Effector memory CD8-positive, alpha-beta T cell (primary cell): ENCODE data around the gene IPO4.

Source experiments
- ATAC-seq: fragments of 150-1000 bp; cut with Tn5 transposase; replicated peaks from 2 replicates; pipeline ENCODE4 v1.10.0; 2021; ENCODE audit warnings: mild to moderate bottlenecking, moderate library complexity
- DNase-seq, 3 experiments: peaks; one replicate each; pipeline ENCODE4 v3.0.0; 2021
- H3K27ac Mint-ChIP-seq, 2 donors: one replicate each; pipeline ENCODE4 v1.8.0; 2022; ENCODE audit warnings: mild to moderate bottlenecking in 2 of 2, mixed read lengths in 2 of 2, moderate library complexity in 2 of 2
- H3K27me3 Mint-ChIP-seq, 2 donors: one replicate each; pipeline ENCODE4 v1.8.0; 2022; ENCODE audit warnings: mixed read lengths in 2 of 2
- H3K36me3 Mint-ChIP-seq: one replicate; pipeline ENCODE4 v1.8.0; 2022; ENCODE audit warnings: mild to moderate bottlenecking, moderate library complexity, mixed read lengths; ENCODE audit not compliant: insufficient read depth
- H3K4me1 Mint-ChIP-seq, 2 donors: one replicate each; pipeline ENCODE4 v1.8.0; 2022; ENCODE audit warnings: low read depth in 2 of 2, mixed read lengths in 2 of 2
- H3K4me3 Mint-ChIP-seq, 2 donors: one replicate each; pipeline ENCODE4 v1.8.0; 2022; ENCODE audit warnings: mild to moderate bottlenecking in 2 of 2, mixed read lengths in 2 of 2, moderate library complexity in 2 of 2
- H3K9me3 Mint-ChIP-seq, 2 donors: one replicate each; pipeline ENCODE4 v1.8.0; 2022; ENCODE audit warnings: mixed read lengths in 2 of 2

Gene IPO4

DNA sequence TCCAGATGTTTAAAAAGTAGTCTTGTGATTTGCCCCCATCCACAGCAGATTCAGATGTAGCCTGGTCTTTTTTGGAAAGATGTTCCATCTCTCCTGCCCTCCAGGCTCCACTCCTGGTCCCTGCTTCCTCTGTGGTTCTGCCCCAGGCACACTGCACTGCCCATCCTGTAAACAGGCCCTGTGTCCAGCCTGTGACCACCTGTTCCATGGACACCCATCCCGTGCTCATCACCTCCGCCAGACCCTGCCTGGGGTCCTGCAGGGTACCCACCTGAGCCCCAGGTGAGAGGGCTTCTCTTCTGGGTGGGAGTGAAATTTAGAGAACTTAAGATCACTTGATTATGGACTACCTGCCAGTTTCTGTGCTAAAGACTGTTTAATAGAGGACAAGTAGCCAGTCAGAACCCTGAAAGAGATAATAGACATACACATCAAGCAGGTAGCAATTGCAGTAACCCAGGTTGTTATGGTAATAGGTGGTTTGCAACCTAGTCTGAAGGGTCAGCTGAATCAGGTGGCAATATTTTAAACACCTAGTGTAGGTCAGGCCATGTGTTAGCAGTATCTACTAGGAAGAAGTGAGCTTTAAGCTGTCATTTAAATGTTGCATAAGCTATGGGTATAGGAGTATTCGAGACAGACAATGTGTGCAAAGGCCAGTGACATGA, 39.2 kb downstream of the IPO4 start:
- H3K4me1 Mint-ChIP-seq: peaks cover 30 to 32% of the 10 kb centered on the region in 2 donors
- no peaks in the 10 kb centered on the region for H3K27me3 Mint-ChIP-seq
- peaks cover 53% of the 10 kb centered on the region for H3K36me3 Mint-ChIP-seq
- H3K9me3 Mint-ChIP-seq: no peaks in the 10 kb centered on the region
- peak overlapping the region in 1 of 2 donors; percentile 46 for H3K27ac Mint-ChIP-seq
- peak overlapping the region; percentile 97 to 98 for H3K4me3 Mint-ChIP-seq
- no peak for DNase-seq
- ATAC-seq: no peak

- peaks cover 44% of the 10 kb centered on the region for H3K36me3 Mint-ChIP-seq
- no peaks in the 10 kb centered on the region for H3K9me3 Mint-ChIP-seq
Observed at GRCh38 chr14:24147761-24148428, 40.7 kb downstream of the IPO4 start.

GRCh38 chr14:24146978-24147760, 41.4 kb downstream of the IPO4 start, which contains the start of gene RNF31:
Gene RNF31 (plus strand): TSS chr14:24147498. CDS start chr14:24147699, 201 bp downstream.
- DNase-seq: peak; percentile 94 to 97 (median 95)
- Mint-ChIP-seq H3K27ac (peak within 1 kb of the TSS; percentile 89 to 95), H3K36me3 (peaks cover 36% of the 10 kb centered on the region), H3K27me3 (no peaks in the 10 kb centered on the region), H3K4me3 (peak within 1 kb of the TSS; percentile 97 to 98), H3K4me1 (peaks cover 37 to 38% of the 10 kb centered on the region in 2 donors), H3K9me3 (no peaks in the 10 kb centered on the region)
- peak; percentile 86 for ATAC-seq

More at GRCh38 chr14:24147761-24148428, 40.7 kb downstream of the IPO4 start:
- Mint-ChIP-seq H3K27me3 (no peaks in the 10 kb centered on the region), H3K4me3 (peak overlapping the region; percentile 97 to 98), H3K4me1 (peaks cover 34 to 37% of the 10 kb centered on the region in 2 donors), H3K27ac (peak overlapping the region; percentile 87 to 95)
- ATAC-seq: no peak
- peak in 1 of 3 experiments; percentile 5 for DNase-seq

- peaks cover 35% of the 10 kb centered on the region for H3K36me3 Mint-ChIP-seq
- peak; percentile 55 for ATAC-seq
Observed at GRCh38 chr14:24146453-24146977, 42.1 kb downstream of the IPO4 start, which contains the start of gene PSME2. Gene PSME2 (minus strand): TSS chr14:24146610. CDS start chr14:24146581, 29 bp downstream.

GRCh38 chr14:24145690-24146452, 42.7 kb downstream of the IPO4 start:
- Mint-ChIP-seq H3K36me3 (peaks cover 32% of the 10 kb centered on the region), H3K4me1 (peaks cover 41 to 43% of the 10 kb centered on the region in 2 donors), H3K27ac (peak overlapping the region; percentile 89 to 95), H3K4me3 (peak overlapping the region; percentile 97 to 98), H3K9me3 (no peaks in the 10 kb centered on the region), H3K27me3 (no peaks in the 10 kb centered on the region)
- ATAC-seq: no peak
- DNase-seq: no peak

More at GRCh38 chr14:24146453-24146977, 42.1 kb downstream of the IPO4 start, which contains the start of gene PSME2:
- H3K4me3 Mint-ChIP-seq: peak within 1 kb of the TSS; percentile 97 to 98
- peak within 1 kb of the TSS; percentile 89 to 95 for H3K27ac Mint-ChIP-seq
- peaks cover 40 to 42% of the 10 kb centered on the region in 2 donors for H3K4me1 Mint-ChIP-seq
- DNase-seq: peak; percentile 79 to 84 (median 80)
- no peaks in the 10 kb centered on the region for H3K9me3 Mint-ChIP-seq
- no peaks in the 10 kb centered on the region for H3K27me3 Mint-ChIP-seq

DNA sequence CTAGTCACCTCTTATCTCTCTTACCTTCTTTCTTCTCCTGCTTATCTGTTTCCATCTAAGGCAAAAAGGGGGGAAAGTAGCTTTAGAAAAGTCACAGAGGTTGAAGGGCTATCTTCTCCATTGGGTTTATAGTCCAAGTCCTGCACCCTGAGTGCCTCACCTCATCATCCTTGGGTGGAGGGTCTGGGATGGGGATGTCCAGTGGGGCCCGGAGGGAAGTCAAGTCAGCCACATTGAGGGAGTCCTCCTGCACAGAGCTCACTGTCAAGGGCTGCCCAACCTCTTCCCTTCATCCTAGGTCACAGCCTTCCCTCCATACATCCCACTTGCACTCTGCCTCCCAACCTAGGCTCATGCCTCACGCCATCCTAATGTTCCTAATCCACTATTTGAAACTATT, 43.4 kb downstream of the IPO4 start:
- Mint-ChIP-seq H3K9me3 (no peaks in the 10 kb centered on the region), H3K4me1 (peaks cover 43 to 46% of the 10 kb centered on the region in 2 donors), H3K27me3 (no peaks in the 10 kb centered on the region), H3K4me3 (peak overlapping the region; percentile 97 to 98), H3K36me3 (peaks cover 32% of the 10 kb centered on the region), H3K27ac (peak overlapping the region in 1 of 2 donors; percentile 95)
- no peak for ATAC-seq
- DNase-seq: no peak

DNA sequence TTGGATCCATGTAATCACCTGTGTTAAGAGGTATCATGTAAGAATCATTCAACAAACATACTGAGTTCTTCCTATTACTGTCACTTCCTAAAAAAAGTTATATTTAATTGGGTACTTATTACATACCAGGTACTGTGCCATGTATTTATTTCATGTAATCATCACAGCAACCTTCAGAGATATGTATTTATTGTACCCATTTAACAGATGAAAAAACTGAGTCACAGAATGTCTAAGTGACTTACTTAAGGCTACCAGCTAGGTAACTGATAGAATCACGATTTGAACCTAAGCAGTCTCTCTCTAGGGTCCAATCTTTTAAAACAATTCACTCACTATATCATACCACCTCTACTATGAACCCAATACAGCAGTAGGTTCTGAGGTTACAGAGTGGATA, 44.2 kb downstream of the IPO4 start:
- H3K27me3 Mint-ChIP-seq: no peaks in the 10 kb centered on the region
- no peak for ATAC-seq
- H3K27ac Mint-ChIP-seq: peak overlapping the region in 1 of 2 donors; percentile 46
- no peak for DNase-seq
- H3K9me3 Mint-ChIP-seq: no peaks in the 10 kb centered on the region
- no peak overlapping the region for H3K4me3 Mint-ChIP-seq
- H3K4me1 Mint-ChIP-seq: peaks cover 42 to 48% of the 10 kb centered on the region in 2 donors
- peaks cover 31% of the 10 kb centered on the region for H3K36me3 Mint-ChIP-seq

GRCh38 chr14:24143511-24143910, 45.1 kb downstream of the IPO4 start:
- H3K27ac Mint-ChIP-seq: no peak overlapping the region
- H3K36me3 Mint-ChIP-seq: peaks cover 34% of the 10 kb centered on the region
- no peaks in the 10 kb centered on the region for H3K9me3 Mint-ChIP-seq
- no peaks in the 10 kb centered on the region for H3K27me3 Mint-ChIP-seq
- no peak for ATAC-seq
- H3K4me1 Mint-ChIP-seq: peaks cover 45 to 47% of the 10 kb centered on the region in 2 donors
- no peak for DNase-seq
- H3K4me3 Mint-ChIP-seq: peak overlapping the region in 1 of 2 donors; percentile 10

DNA sequence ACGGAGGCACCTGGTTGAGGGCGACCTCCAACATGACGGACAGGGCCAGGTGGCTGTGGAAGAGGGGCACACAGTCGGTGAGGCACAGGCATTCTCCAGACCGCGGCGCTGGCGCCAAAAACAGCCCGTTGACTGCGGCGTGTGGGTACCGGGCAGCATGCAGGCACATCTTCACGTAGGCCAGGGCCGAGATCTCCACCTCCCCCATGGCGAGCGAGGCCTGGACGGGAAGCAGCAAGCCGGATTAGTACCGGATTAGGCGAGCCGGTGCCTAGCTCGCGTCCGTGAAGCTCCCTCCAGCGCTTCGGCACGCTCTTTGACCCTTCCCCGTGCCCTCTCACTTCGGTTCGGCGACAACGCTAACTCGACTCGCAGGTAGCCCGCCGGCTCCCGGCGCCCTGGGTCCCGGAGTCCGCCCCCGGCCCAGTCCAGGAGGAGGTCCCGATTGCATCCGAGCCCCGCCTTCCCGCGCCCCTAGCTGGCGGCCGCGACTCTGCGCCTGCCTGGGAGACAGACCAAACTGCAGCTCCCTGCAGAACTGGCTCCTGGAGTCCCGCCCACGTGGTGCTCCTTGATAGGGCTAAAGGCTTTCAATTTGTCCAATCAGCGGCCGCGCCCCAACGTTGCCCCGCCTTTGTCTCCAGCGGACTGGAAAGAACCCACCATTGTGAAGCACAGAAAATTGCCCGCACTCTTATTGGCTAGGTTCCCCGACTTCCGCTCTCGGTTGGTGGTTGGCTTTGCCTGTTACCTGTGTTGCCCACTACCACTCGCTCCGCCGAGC, 47.3 kb downstream of the IPO4 start, which contains the start of gene EMC9:
EMC9 (minus strand) TSS at position 495 of the 784 bp plus-strand sequence; CDS start at position 208, 287 bp downstream.
- no peaks in the 10 kb centered on the region for H3K27me3 Mint-ChIP-seq
- peaks cover 52% of the 10 kb centered on the region for H3K36me3 Mint-ChIP-seq
- peak; percentile 98 to 99 (median 99) for DNase-seq
- H3K4me3 Mint-ChIP-seq: peak within 1 kb of the TSS; percentile 78 to 80
- H3K9me3 Mint-ChIP-seq: no peaks in the 10 kb centered on the region
- H3K27ac Mint-ChIP-seq: peak within 1 kb of the TSS; percentile 73 to 81
- ATAC-seq: peak; percentile 86
- H3K4me1 Mint-ChIP-seq: peaks cover 47 to 53% of the 10 kb centered on the region in 2 donors

DNA sequence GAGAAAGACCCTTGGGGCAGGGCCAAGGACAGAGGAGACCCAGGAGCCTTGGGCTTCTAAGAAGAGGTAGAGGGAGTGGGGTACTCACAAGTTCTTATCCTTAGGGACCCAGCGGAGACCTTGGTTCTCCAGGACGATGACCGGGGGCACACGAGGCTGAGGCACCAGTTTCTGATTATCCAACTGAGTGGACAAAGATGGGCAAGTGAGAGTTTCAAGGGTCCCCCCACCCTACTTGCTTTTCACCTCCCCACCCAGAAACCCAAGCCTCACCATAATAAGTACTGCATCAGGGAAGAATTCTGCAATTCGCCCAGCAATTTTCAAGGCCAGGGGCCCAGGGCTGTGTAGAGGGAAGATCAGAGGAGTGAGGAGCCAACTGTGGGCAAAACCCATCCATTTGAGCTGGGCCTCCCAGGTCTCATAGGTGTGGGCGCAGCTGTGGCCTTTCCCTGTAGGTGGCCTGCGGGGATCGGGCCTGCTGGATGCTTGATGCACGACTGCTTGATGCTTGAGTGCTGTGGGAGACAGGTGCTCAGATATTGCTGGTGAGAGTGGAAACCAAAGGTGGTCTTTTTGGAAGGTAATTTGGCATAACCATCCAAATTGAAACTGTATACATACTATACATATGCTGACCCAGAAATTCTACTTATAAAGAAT, 49.2 kb downstream of the IPO4 start:
- Mint-ChIP-seq H3K4me3 (peak overlapping the region; percentile 78 to 80), H3K27me3 (no peaks in the 10 kb centered on the region), H3K27ac (peak overlapping the region in 1 of 2 donors; percentile 69), H3K4me1 (peaks cover 41 to 49% of the 10 kb centered on the region in 2 donors), H3K36me3 (peaks cover 48% of the 10 kb centered on the region), H3K9me3 (no peaks in the 10 kb centered on the region)
- DNase-seq (no peak), ATAC-seq (no peak)
